ENCODE results near the gene USP48. TPM values are rescaled to one million over a fixed set of nuclear protein-coding genes. Genes with fewer than 3 reads are reported as not detected.
A peak's percentile ranks its signal among the peaks of the same experiment; 100 is the strongest.

The USP48 gene
- total and polyA plus RNA-seq, 2 of the 4 experiments (the other 2 are of a cell fraction), result 24.7 to 25.0 TPM

DNA sequence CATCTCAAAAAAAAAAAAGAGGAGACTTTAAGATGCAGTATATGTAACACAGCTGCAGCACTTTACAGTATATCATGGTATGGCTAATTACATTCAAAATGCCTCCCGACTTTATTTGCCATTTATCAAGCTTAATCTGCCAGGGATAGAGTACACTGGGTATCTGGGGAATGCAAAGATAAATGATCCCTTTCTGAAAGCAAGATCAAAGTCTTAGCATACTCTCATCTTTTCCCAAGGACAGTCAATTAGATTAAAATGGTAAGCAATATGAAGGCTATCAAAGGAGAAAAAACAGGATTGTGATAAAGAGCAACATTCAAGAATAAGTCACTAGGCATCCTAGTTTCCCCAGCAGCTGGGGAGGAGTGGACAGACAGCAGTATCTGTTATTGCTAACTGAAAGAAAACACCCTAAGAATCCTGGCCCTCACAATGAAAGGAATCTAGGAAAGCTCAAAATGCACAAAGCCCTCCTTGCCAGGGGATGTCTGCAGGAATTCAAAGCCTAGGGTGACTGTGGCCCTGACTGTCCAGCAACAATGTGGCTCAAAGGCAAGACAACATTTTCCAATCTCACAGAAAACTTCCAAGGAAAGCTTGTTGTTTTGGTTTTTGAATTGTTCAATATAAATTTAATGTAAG is 57.1 kb downstream of the USP48 start:
- TSS peak; percentile 16 for BruUV-seq (replicated peaks)
- Histone ChIP-seq H3K23ac (ENCODE audit: low read depth, low read length) (no peak overlapping the region), H3K56ac (ENCODE audit: extremely low read depth, insufficient read depth, low read length) (no peak overlapping the region), H4K91ac (ENCODE audit: insufficient read depth, low read depth, low read length) (no peak overlapping the region), H3K18ac (ENCODE audit: low read depth, low read length) (no peak overlapping the region), H2AFZ (replicated peaks; ENCODE audit: low read length, poor library complexity) (no peak overlapping the region), H2BK120ac (ENCODE audit: low read depth, low read length) (no peak overlapping the region), H3K36me3 (ENCODE audit: control insufficient read depth, insufficient read depth, low read length) (peaks cover 29% of the 10 kb centered on the region), H3K4me3 (ENCODE audit: insufficient read depth, low read depth, low read length) (no peak overlapping the region), H3K9me3 (ENCODE audit: control insufficient read depth, insufficient read depth, low read length) (no peaks in the 10 kb centered on the region), H2BK15ac (ENCODE audit: low read depth, low read length) (no peak overlapping the region), H3K27ac (ENCODE audit: insufficient read depth, low read length) (peak overlapping the region; percentile 47; the same call in 1 of the 2 replicates), H3K9ac (ENCODE audit: low read depth, low read length) (no peak overlapping the region), H3K4ac (ENCODE audit: low read depth, low read length) (no peak overlapping the region), H3K79me1 (ENCODE audit: low read depth in 1 of 2, low read length in 2 of 2) (peaks cover 8 to 24% of the 10 kb centered on the region in 2 experiments; a peak in 3 of 4 replicates), H3K4me1 (ENCODE audit: control insufficient read depth, insufficient read depth, low read length) (peaks cover 2% of the 10 kb centered on the region; the same call in 1 of the 2 replicates), H2AK5ac (ENCODE audit: low read depth, low read length) (no peak overlapping the region), H2BK20ac (ENCODE audit: low read depth, low read length) (no peak overlapping the region), H3K4me2 (ENCODE audit: low read depth, low read length) (no peak overlapping the region), H2AK9ac (replicated peaks; ENCODE audit: low read depth, low read length, poor library complexity) (no peak overlapping the region), H3K9me1 (ENCODE audit: insufficient read depth, low read length) (peaks cover 3% of the 10 kb centered on the region; the same call in 1 of the 2 replicates), H4K5ac (ENCODE audit: low read depth, low read length) (no peak overlapping the region), H3K27me3 (ENCODE audit: control insufficient read depth, insufficient read depth, low read length) (no peaks in the 10 kb centered on the region), H3K14ac (replicated peaks; ENCODE audit: low read depth, low read length) (no peak overlapping the region), H4K8ac (ENCODE audit: low read depth in 2 of 2, low read length in 2 of 2) (no peak overlapping the region), H4K20me1 (ENCODE audit: insufficient read depth, low read length) (no peaks in the 10 kb centered on the region), H2BK5ac (ENCODE audit: low read depth, low read length, poor library complexity, severe bottlenecking) (no peak overlapping the region)
- intact Hi-C loops (cut with micrococcal nuclease), result no loop called here
- TF ChIP-seq, protein P1, sequence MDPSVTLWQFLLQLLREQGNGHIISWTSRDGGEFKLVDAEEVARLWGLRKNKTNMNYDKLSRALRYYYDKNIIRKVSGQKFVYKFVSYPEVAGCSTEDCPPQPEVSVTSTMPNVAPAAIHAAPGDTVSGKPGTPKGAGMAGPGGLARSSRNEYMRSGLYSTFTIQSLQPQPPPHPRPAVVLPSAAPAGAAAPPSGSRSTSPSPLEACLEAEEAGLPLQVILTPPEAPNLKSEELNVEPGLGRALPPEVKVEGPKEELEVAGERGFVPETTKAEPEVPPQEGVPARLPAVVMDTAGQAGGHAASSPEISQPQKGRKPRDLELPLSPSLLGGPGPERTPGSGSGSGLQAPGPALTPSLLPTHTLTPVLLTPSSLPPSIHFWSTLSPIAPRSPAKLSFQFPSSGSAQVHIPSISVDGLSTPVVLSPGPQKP (IDR thresholded peaks at IDR 0.05; ENCODE audit: borderline replicate concordance, low read depth, low read length), result no peak
- TF ChIP-seq CHD1 (IDR thresholded peaks at IDR 0.05; ENCODE audit: low read depth, low read length), result no peak
- TF ChIP-seq MAZ (IDR thresholded peaks at IDR 0.05; ENCODE audit: borderline replicate concordance, low read depth, low read length), result no peak
- TF ChIP-seq SMC3 (IDR thresholded peaks at IDR 0.05; ENCODE audit: low read depth, low read length), result no peak
- TF ChIP-seq, protein P2, sequence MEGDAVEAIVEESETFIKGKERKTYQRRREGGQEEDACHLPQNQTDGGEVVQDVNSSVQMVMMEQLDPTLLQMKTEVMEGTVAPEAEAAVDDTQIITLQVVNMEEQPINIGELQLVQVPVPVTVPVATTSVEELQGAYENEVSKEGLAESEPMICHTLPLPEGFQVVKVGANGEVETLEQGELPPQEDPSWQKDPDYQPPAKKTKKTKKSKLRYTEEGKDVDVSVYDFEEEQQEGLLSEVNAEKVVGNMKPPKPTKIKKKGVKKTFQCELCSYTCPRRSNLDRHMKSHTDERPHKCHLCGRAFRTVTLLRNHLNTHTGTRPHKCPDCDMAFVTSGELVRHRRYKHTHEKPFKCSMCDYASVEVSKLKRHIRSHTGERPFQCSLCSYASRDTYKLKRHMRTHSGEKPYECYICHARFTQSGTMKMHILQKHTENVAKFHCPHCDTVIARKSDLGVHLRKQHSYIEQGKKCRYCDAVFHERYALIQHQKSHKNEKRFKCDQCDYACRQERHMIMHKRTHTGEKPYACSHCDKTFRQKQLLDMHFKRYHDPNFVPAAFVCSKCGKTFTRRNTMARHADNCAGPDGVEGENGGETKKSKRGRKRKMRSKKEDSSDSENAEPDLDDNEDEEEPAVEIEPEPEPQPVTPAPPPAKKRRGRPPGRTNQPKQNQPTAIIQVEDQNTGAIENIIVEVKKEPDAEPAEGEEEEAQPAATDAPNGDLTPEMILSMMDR (conservative IDR thresholded peaks at IDR 0.05; ENCODE audit: low read depth, low read length), result no peak
- no peak for TF ChIP-seq FOS (IDR thresholded peaks at IDR 0.05; ENCODE audit: low read depth, low read length)
- no peak for TF ChIP-seq NFE2L2 (IDR thresholded peaks at IDR 0.05; ENCODE audit: low read depth, low read length)
- TF ChIP-seq RCOR1 (IDR thresholded peaks at IDR 0.05; ENCODE audit: insufficient replicate concordance, low read length), result no peak
- no peak for TF ChIP-seq MAFK (IDR thresholded peaks at IDR 0.05; ENCODE audit: low read depth, low read length)
- TF ChIP-seq BHLHE40 (IDR thresholded peaks at IDR 0.05; ENCODE audit: low read depth, low read length), result no peak
- TF ChIP-seq RAD21 (IDR thresholded peaks at IDR 0.05; ENCODE audit: low read length), result no peak
- TF ChIP-seq, protein P3, sequence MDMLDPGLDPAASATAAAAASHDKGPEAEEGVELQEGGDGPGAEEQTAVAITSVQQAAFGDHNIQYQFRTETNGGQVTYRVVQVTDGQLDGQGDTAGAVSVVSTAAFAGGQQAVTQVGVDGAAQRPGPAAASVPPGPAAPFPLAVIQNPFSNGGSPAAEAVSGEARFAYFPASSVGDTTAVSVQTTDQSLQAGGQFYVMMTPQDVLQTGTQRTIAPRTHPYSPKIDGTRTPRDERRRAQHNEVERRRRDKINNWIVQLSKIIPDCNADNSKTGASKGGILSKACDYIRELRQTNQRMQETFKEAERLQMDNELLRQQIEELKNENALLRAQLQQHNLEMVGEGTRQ (IDR thresholded peaks at IDR 0.05; ENCODE audit: low read depth, low read length), result no peak
- no peak for TF ChIP-seq MXI1 (IDR thresholded peaks at IDR 0.05; ENCODE audit: borderline replicate concordance, low read depth, low read length)
- no peak for TF ChIP-seq RFX5 (IDR thresholded peaks at IDR 0.05; ENCODE audit: low read depth, low read length)
- TF ChIP-seq CEBPB (IDR thresholded peaks at IDR 0.05; ENCODE audit: low read depth, low read length), result no peak
- TF ChIP-seq POLR2A (IDR thresholded peaks at IDR 0.05; ENCODE audit: low read depth, low read length), result no peak
- ATAC-seq (ENCODE audit: low read depth), result peak; percentile 77
- dilution Hi-C loops (cut with HindIII; ENCODE audit: low sequenced_read_pairs, unreplicated experiment), result no loop called here
- ChIA-PET POLR2A (ENCODE audit: unreplicated experiment) (no interaction called here), CTCF (interaction anchor here (1.1 kb wide), 1 partner anchor 9 kb away, joined by 5 read pairs; no protein-coding TSS in a partner anchor)
- no peak for DNase-seq
- WGBS, 2 experiments (ENCODE audit: extremely low coverage in 2 of 2, insufficient read length in 1 of 2), result no CpG with 5 or more reads among the region's 1 CpG
- in situ Hi-C loops (cut with MboI; ENCODE audit: low sequenced_read_pairs), result no loop called here

Data from IMR-90 (cell line).